ENCODE data around the gene PAK5.
"Not testable (repeated sequence)": the region's sequence is repeated elsewhere in the genome, so short reads cannot be mapped to it uniquely, and the experiment has no call there.

Gene PAK5

DNA sequence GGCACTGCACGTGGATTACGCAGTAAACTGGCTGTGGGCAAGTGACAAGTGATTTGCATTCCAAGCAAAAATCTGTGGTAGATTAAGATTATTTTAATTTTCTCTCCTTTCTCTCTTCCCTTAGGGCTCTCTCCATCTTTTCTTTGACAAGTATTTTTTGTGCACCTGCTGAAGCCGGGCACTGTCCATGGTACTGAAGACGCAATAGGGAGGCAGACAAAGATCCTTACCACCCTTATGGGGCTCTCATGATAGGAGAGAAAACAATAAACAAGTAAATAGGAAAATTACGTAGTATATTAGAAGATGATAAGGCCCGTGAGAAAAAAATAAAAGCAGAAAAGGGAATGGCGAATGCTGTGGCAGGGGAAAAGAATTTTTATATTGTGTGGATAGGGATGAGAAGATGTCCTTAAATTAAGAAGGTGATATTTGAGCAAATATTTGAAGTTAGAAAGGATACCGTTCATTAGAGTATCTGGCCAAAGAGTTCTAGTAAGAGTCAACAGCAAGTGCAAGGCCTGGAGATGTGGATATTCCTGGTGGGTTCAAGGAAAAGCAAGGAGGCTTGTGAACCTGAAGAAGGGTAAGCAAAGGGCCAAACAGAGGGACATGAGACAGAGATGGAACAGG is 178.5 kb downstream of the PAK5 start:
- H3K9me3 ChIP-seq: no peaks in the 10 kb centered on the region
- DNase-seq: no peak
- H3K4me1 ChIP-seq: no peaks in the 10 kb centered on the region

DNA sequence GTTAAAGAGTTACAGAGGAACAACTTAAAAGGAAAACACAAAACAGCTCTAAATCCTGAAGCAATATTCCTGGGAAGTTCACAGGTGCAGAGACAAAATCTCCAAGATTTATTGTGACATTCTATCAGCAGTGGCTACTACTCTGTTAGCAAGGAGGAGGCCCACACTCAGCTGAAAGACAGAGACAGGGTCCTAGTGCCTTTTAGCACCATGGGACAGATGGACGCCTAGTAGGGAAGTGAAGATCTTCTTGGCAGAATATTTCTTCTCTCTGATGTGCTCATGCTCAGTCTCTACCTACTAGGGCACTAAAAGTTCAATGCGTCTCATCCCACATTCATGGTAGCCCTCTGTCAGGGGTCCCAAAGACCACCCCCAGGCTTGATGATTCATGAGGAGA is 191.1 kb downstream of the PAK5 start:
- H3K9me3 ChIP-seq: no peaks in the 10 kb centered on the region

More for the DNA sequence above, 178.5 kb downstream of the PAK5 start:
- Histone ChIP-seq H3K27me3 (no peaks in the 10 kb centered on the region), H3K36me3 (no peaks in the 10 kb centered on the region), H3K4me3 (ENCODE audit: low read depth, low read length) (no peak overlapping the region)
- TF ChIP-seq, protein P1, sequence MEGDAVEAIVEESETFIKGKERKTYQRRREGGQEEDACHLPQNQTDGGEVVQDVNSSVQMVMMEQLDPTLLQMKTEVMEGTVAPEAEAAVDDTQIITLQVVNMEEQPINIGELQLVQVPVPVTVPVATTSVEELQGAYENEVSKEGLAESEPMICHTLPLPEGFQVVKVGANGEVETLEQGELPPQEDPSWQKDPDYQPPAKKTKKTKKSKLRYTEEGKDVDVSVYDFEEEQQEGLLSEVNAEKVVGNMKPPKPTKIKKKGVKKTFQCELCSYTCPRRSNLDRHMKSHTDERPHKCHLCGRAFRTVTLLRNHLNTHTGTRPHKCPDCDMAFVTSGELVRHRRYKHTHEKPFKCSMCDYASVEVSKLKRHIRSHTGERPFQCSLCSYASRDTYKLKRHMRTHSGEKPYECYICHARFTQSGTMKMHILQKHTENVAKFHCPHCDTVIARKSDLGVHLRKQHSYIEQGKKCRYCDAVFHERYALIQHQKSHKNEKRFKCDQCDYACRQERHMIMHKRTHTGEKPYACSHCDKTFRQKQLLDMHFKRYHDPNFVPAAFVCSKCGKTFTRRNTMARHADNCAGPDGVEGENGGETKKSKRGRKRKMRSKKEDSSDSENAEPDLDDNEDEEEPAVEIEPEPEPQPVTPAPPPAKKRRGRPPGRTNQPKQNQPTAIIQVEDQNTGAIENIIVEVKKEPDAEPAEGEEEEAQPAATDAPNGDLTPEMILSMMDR (IDR thresholded peaks at IDR 0.05; ENCODE audit: low read depth, low read length): no peak

DNA sequence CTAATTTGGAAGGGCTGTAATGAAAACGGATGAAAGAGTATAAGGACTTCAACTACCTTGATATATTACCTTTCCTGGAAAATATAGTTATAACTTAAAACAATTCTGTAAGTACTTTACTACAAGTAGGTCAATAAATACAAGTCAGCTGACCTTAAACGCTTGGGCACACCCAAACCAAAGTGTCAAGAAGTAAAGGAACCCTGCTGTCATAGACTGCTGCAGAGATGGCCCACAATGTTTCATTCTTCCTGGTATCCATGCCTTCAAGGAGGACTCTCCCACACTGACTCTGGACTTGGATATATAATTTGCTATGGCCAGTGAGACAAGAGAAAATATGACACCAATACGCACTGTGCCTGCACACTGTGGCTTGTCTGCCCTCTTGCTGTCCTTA is 192.5 kb downstream of the PAK5 start:
- H3K9me3 ChIP-seq: no peaks in the 10 kb centered on the region
- TF ChIP-seq, protein P1 (IDR thresholded peaks at IDR 0.05; ENCODE audit: low read depth, low read length): no peak
- no peak overlapping the region for H3K4me3 ChIP-seq (ENCODE audit: low read depth, low read length)
- H3K36me3 ChIP-seq: no peaks in the 10 kb centered on the region
- DNase-seq: no peak
- peaks cover 6% of the 10 kb centered on the region; the same call in 1 of the 2 replicates for H3K27me3 ChIP-seq
- H3K4me1 ChIP-seq: no peaks in the 10 kb centered on the region

More for the DNA sequence above, 191.1 kb downstream of the PAK5 start:
- no peaks in the 10 kb centered on the region for H3K4me1 ChIP-seq
- H3K36me3 ChIP-seq: no peaks in the 10 kb centered on the region
- no peak for DNase-seq
- no peak overlapping the region for H3K4me3 ChIP-seq (ENCODE audit: low read depth, low read length)
- peaks cover 6% of the 10 kb centered on the region; the same call in 1 of the 2 replicates for H3K27me3 ChIP-seq
- TF ChIP-seq, protein P1 (IDR thresholded peaks at IDR 0.05; ENCODE audit: low read depth, low read length): no peak

DNA sequence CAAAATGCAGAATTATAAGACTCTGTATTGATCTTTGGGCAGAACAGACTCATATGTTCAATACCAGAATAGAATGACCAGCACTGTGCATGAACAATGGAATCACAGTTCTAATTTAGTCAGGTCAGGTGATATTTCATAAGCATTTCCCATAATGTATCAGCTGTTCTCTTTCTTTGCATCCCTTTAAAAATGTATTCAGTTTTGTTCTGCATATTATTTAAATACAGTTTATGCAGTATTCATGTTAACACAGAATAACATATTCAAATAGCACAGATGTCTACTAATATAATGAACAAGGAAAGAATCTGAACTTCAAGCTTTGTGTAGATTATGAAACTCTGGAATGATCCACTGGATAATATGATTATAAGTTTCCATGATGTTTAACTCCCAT is 196.0 kb downstream of the PAK5 start:
- Histone ChIP-seq H3K9me3 (no peaks in the 10 kb centered on the region), H3K4me3 (ENCODE audit: low read depth, low read length) (no peak overlapping the region), H3K4me1 (no peaks in the 10 kb centered on the region), H3K36me3 (no peaks in the 10 kb centered on the region), H3K27me3 (peaks cover 6% of the 10 kb centered on the region; the same call in 1 of the 2 replicates)
- TF ChIP-seq, protein P1 (IDR thresholded peaks at IDR 0.05; ENCODE audit: low read depth, low read length): no peak
- no peak for DNase-seq

DNA sequence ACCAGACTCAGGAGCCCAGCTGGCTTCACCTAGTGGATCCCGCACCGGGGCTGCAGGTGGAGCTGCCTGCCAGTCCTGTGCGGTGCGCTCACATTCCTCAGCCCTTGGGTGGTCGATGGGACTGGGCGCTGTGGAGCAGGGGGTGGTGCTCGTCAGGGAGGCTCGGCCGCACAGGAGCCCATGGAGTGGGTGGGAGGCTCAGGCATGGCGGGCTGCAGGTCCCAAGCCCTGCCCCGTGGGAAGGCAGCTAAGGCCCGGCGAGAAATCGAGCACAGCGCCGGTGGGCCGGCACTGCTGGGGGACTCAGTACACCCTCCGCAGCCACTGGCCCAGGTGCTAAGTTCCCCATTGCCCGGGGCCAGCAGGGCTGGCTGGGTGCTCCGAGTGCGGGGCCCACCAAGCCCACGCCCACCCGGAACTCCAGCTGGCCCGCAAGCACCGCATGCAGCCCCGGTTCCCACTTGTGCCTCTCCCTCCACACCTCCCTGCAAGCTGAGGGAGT is 197.3 kb downstream of the PAK5 start:
- not testable (repeated sequence) for H3K27me3 ChIP-seq; DNase-seq; H3K36me3 ChIP-seq; H3K9me3 ChIP-seq; H3K4me3 ChIP-seq (ENCODE audit: low read depth, low read length); H3K4me1 ChIP-seq

DNA sequence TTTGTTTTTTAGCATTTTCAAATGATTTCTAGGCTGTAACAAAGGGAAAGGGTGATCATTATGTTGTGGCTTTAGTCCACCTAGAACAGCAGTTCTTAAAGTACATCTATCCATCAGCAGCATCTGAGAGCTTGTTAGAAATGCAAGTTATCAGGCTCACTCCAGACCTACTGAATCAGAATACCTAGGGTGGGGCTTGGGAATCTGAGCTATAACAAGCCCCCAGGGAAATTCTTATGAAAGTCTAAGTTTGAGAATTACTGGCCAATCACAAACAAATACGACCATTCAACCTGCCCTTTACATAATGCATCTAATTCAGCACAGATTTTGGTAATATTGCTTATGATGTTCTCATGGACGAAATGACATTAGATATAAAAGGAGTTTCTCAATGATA is 201.0 kb downstream of the PAK5 start:
- no peak overlapping the region for H3K4me3 ChIP-seq (ENCODE audit: low read depth, low read length)
- TF ChIP-seq, protein P1 (IDR thresholded peaks at IDR 0.05; ENCODE audit: low read depth, low read length): no peak
- no peaks in the 10 kb centered on the region for H3K4me1 ChIP-seq
- no peaks in the 10 kb centered on the region for H3K27me3 ChIP-seq
- DNase-seq: no peak
- H3K9me3 ChIP-seq: no peaks in the 10 kb centered on the region
- H3K36me3 ChIP-seq: no peaks in the 10 kb centered on the region
